ENCODE measurements around the gene SLAIN2.
"Not testable (repeated sequence)": the region's sequence is repeated elsewhere in the genome, so short reads cannot be mapped to it uniquely, and the experiment has no call there.

The SLAIN2 gene

GRCh38 chr4:48436318-48436717, 95.0 kb downstream of the SLAIN2 start:
- intact Hi-C loops (cut with DNase I; ENCODE audit: low total_unique reads): no loop called here
- DNase-seq: no peak
- H3K9me3 ChIP-seq: no peaks in the 10 kb centered on the region
- no peak overlapping the region for H3K4me3 ChIP-seq
- peaks cover 0 to 8% (median 0%) of the 10 kb centered on the region in 4 donors for H3K4me1 ChIP-seq
- H3K27ac ChIP-seq: no peak overlapping the region
- no peaks in the 10 kb centered on the region for H3K36me3 ChIP-seq
- H3K27me3 ChIP-seq: no peaks in the 10 kb centered on the region
- TF ChIP-seq CTCF (IDR thresholded peaks at IDR 0.05): no peak

- Histone ChIP-seq H3K36me3 (no peaks in the 10 kb centered on the region), H3K4me3 (no peak overlapping the region), H3K27ac (no peak overlapping the region), H3K27me3 (no peaks in the 10 kb centered on the region), H3K9me3 (no peaks in the 10 kb centered on the region), H3K4me1 (peaks cover 0 to 8% (median 0%) of the 10 kb centered on the region in 4 donors)
- no peak for TF ChIP-seq CTCF (IDR thresholded peaks at IDR 0.05)
- intact Hi-C loops (cut with DNase I; ENCODE audit: low total_unique reads): no loop called here
- DNase-seq: no peak
These were observed 98.7 kb downstream of the SLAIN2 start for GRCh38 chr4:48439988-48440387.

- DNase-seq; intact Hi-C loops (cut with DNase I; ENCODE audit: low total_unique reads); H3K4me3 ChIP-seq; H3K9me3 ChIP-seq; H3K27ac ChIP-seq; H3K27me3 ChIP-seq; H3K36me3 ChIP-seq; H3K4me1 ChIP-seq: not testable (repeated sequence)
These were observed 99.6 kb downstream of the SLAIN2 start for GRCh38 chr4:48440914-48441313.

GRCh38 chr4:48445704-48446103, 104.4 kb downstream of the SLAIN2 start:
- Histone ChIP-seq H3K4me1 (no peaks in the 10 kb centered on the region), H3K27me3 (no peaks in the 10 kb centered on the region), H3K27ac (no peak overlapping the region), H3K36me3 (no peaks in the 10 kb centered on the region), H3K9me3 (no peaks in the 10 kb centered on the region), H3K4me3 (no peak overlapping the region)
- peak; percentile 26 to 60 for TF ChIP-seq CTCF (IDR thresholded peaks at IDR 0.05)
- intact Hi-C loops (cut with DNase I; ENCODE audit: low total_unique reads): no loop called here
- DNase-seq: no peak

GRCh38 chr4:48446642-48447041, 105.3 kb downstream of the SLAIN2 start:
- no peak for DNase-seq
- no peak overlapping the region for H3K4me3 ChIP-seq
- intact Hi-C loops (cut with DNase I; ENCODE audit: low total_unique reads): no loop called here
- TF ChIP-seq CTCF (IDR thresholded peaks at IDR 0.05): no peak
- H3K27me3 ChIP-seq: no peaks in the 10 kb centered on the region
- no peak overlapping the region for H3K27ac ChIP-seq
- H3K36me3 ChIP-seq: no peaks in the 10 kb centered on the region
- H3K9me3 ChIP-seq: no peaks in the 10 kb centered on the region
- no peaks in the 10 kb centered on the region for H3K4me1 ChIP-seq

- no peaks in the 10 kb centered on the region for H3K27me3 ChIP-seq
- H3K36me3 ChIP-seq: no peaks in the 10 kb centered on the region
- H3K4me1 ChIP-seq: no peaks in the 10 kb centered on the region
- no peak for TF ChIP-seq CTCF (IDR thresholded peaks at IDR 0.05)
- no peak for DNase-seq
- no peak overlapping the region for H3K27ac ChIP-seq
- intact Hi-C loops (cut with DNase I; ENCODE audit: low total_unique reads): no loop called here
- H3K4me3 ChIP-seq: no peak overlapping the region
- H3K9me3 ChIP-seq: no peaks in the 10 kb centered on the region
These were observed 107.8 kb downstream of the SLAIN2 start for GRCh38 chr4:48449151-48449550.

Measured in tibial artery (tissue), 4 donors.